Epithelial cell of proximal tubule (primary cell): ENCODE measurements around the gene TRA2A. TPM values are rescaled to one million over a fixed set of nuclear protein-coding genes. Genes with fewer than 3 reads are reported as not detected.

Experiments used
- DNase-seq: peaks from one replicate; pipeline ENCODE4 v3.0.0-alpha.2; 2011; ENCODE audit warnings: low read depth
- H3K4me3 ChIP-seq: 2 replicates; pipeline ENCODE4 v1.5.1; 2011; ENCODE audit warnings: low read depth, mild to moderate bottlenecking, low read length
- CTCF ChIP-seq: conservative IDR thresholded peaks from 2 replicates; pipeline ENCODE4 v1.5.1; 2012; ENCODE audit warnings: low read depth, mild to moderate bottlenecking, low read length
- total RNA-seq: library from RNA; depleted of rRNA; stranded (reverse); fragments of >200 nt; gene quantifications from 2 replicates; pipeline ENCODE4 v1.2.3, GENCODE V29; 2015

The TRA2A gene
- total RNA-seq, 1 donor from 2014 or later = 23.1 TPM

- DNase-seq = no peak
- no peak for TF ChIP-seq CTCF
- H3K4me3 ChIP-seq = no peak overlapping the region
Observed at GRCh38 chr7:23477962-23478866, 53.6 kb downstream of the TRA2A start.

- DNase-seq = no peak
- no peak overlapping the region for H3K4me3 ChIP-seq
- no peak for TF ChIP-seq CTCF
Observed at GRCh38 chr7:23477157-23477499, 54.7 kb downstream of the TRA2A start.

- no peak for TF ChIP-seq CTCF
- H3K4me3 ChIP-seq = no peak overlapping the region
- no peak for DNase-seq
Observed at GRCh38 chr7:23476286-23477156, 55.3 kb downstream of the TRA2A start.

GRCh38 chr7:23475576-23475839 lies 56.3 kb downstream of the TRA2A start:
- TF ChIP-seq CTCF = no peak
- H3K4me3 ChIP-seq = no peak overlapping the region
- no peak for DNase-seq

GRCh38 chr7:23474829-23475575 lies 56.8 kb downstream of the TRA2A start:
- no peak for TF ChIP-seq CTCF
- peak overlapping the region; percentile 58 for H3K4me3 ChIP-seq
- DNase-seq = no peak

GRCh38 chr7:23474094-23474828 lies 57.5 kb downstream of the TRA2A start:
- peak overlapping the region; percentile 58 for H3K4me3 ChIP-seq
- DNase-seq = no peak
- TF ChIP-seq CTCF = no peak
